ENCODE data around the gene CTXN3. TPM values are rescaled to one million over a fixed set of nuclear protein-coding genes. Genes with fewer than 3 reads are reported as not detected.

Gene CTXN3
- total RNA-seq, 1 donor from 2014 or later, result not detected

GRCh38 chr5:127680595-127680994 is 31.7 kb downstream of the CTXN3 start:
- Histone ChIP-seq H3K27me3 (ENCODE audit: control insufficient read depth, insufficient read depth, low read length) (no peaks in the 10 kb centered on the region), H3K4me3 (ENCODE audit: low read depth, low read length) (no peak overlapping the region), H3K36me3 (ENCODE audit: control insufficient read depth, insufficient read depth, low read length) (no peaks in the 10 kb centered on the region)
- DNase-seq (ENCODE audit: low read depth) (no peak), FAIRE-seq (no peak)
- TF ChIP-seq, protein P1, sequence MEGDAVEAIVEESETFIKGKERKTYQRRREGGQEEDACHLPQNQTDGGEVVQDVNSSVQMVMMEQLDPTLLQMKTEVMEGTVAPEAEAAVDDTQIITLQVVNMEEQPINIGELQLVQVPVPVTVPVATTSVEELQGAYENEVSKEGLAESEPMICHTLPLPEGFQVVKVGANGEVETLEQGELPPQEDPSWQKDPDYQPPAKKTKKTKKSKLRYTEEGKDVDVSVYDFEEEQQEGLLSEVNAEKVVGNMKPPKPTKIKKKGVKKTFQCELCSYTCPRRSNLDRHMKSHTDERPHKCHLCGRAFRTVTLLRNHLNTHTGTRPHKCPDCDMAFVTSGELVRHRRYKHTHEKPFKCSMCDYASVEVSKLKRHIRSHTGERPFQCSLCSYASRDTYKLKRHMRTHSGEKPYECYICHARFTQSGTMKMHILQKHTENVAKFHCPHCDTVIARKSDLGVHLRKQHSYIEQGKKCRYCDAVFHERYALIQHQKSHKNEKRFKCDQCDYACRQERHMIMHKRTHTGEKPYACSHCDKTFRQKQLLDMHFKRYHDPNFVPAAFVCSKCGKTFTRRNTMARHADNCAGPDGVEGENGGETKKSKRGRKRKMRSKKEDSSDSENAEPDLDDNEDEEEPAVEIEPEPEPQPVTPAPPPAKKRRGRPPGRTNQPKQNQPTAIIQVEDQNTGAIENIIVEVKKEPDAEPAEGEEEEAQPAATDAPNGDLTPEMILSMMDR (IDR thresholded peaks at IDR 0.05; ENCODE audit: insufficient read depth, low read length, severe bottlenecking), result no peak

GRCh38 chr5:127683008-127683407 is 34.1 kb downstream of the CTXN3 start:
- no peaks in the 10 kb centered on the region for H3K27me3 ChIP-seq (ENCODE audit: control insufficient read depth, insufficient read depth, low read length)
- no peak overlapping the region for H3K4me3 ChIP-seq (ENCODE audit: low read depth, low read length)
- no peak for FAIRE-seq

GRCh38 chr5:127684726-127685467 is 36.0 kb downstream of the CTXN3 start:
- FAIRE-seq (no peak), DNase-seq (ENCODE audit: low read depth) (peak; percentile 25)
- no peaks in the 10 kb centered on the region for H3K36me3 ChIP-seq (ENCODE audit: control insufficient read depth, insufficient read depth, low read length)
- H3K27me3 ChIP-seq (ENCODE audit: control insufficient read depth, insufficient read depth, low read length), result no peaks in the 10 kb centered on the region
- TF ChIP-seq, protein P1 (IDR thresholded peaks at IDR 0.05; ENCODE audit: insufficient read depth, low read length, severe bottlenecking), result no peak
- H3K4me3 ChIP-seq (ENCODE audit: low read depth, low read length), result no peak overlapping the region

More at GRCh38 chr5:127683008-127683407, 34.1 kb downstream of the CTXN3 start:
- no peak for DNase-seq (ENCODE audit: low read depth)
- H3K36me3 ChIP-seq (ENCODE audit: control insufficient read depth, insufficient read depth, low read length), result no peaks in the 10 kb centered on the region
- TF ChIP-seq, protein P1 (IDR thresholded peaks at IDR 0.05; ENCODE audit: insufficient read depth, low read length, severe bottlenecking), result no peak

DNA sequence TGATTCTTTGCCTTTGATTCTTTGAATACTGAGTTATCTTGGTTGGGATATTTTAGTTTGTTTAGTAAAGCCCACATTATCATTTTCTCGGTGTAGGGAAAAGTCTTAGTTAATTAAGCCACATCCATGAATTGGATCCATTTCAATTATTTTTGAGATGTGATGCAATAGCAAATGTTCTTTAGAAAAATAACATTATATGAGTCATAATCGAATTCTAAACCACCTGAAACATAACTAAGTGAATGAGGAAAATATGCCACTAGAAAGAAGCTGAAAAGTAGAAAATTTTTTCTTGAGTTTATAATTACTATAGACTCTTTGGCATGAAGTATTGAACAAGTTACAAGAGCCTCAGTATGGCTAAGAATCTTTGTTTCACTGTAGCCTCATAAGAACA is 36.8 kb downstream of the CTXN3 start:
- H3K4me3 ChIP-seq (ENCODE audit: low read depth, low read length), result no peak overlapping the region
- DNase-seq (ENCODE audit: low read depth) (peak; percentile 47), FAIRE-seq (no peak)
- TF ChIP-seq, protein P1 (IDR thresholded peaks at IDR 0.05; ENCODE audit: insufficient read depth, low read length, severe bottlenecking), result no peak
- H3K36me3 ChIP-seq (ENCODE audit: control insufficient read depth, insufficient read depth, low read length), result no peaks in the 10 kb centered on the region
- no peaks in the 10 kb centered on the region for H3K27me3 ChIP-seq (ENCODE audit: control insufficient read depth, insufficient read depth, low read length)

DNA sequence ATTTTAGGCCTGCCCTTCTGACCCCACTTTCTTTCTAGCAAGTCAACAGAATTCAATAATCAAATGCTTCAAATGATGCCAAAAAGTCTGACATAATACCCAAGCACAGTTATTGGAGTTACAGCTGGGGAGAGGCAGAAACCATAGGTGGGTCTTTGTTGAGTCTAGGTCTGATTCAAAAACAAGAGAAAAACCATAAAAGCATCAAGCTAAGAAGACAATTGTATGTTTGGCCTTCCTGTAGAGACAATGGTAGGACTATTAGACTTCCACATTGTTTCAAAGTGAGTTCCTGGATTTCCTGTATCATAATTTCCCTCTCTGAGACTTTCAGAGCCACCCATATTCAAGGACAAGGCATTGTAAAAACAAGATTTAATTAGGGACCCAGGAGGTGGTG is 37.5 kb downstream of the CTXN3 start:
- TF ChIP-seq, protein P1 (IDR thresholded peaks at IDR 0.05; ENCODE audit: insufficient read depth, low read length, severe bottlenecking), result no peak

More for the DNA sequence above, 37.5 kb downstream of the CTXN3 start:
- Histone ChIP-seq H3K36me3 (ENCODE audit: control insufficient read depth, insufficient read depth, low read length) (no peaks in the 10 kb centered on the region), H3K27me3 (ENCODE audit: control insufficient read depth, insufficient read depth, low read length) (no peaks in the 10 kb centered on the region), H3K4me3 (ENCODE audit: low read depth, low read length) (no peak overlapping the region)
- FAIRE-seq, result no peak
- DNase-seq (ENCODE audit: low read depth), result no peak

All from bronchial epithelial cell (primary cell).